Left ventricle myocardium inferior (tissue), 1 donor: ENCODE data around the gene OPCML. TPM values are rescaled to one million over a fixed set of nuclear protein-coding genes. Genes with fewer than 3 reads are reported as not detected.

Experiments used
- DNase-seq: peaks from one replicate; pipeline ENCODE4 v3.0.0-alpha.2; 2020
- H3K27ac ChIP-seq: fragments of 200-600 bp; replicated peaks from 2 replicates; pipeline ENCODE4 v1.8.0; 2021
- H3K27me3 ChIP-seq: fragments of 200-600 bp; 2 replicates; pipeline ENCODE4 v1.8.0; 2021; ENCODE audit warnings: low read depth
- H3K36me3 ChIP-seq: fragments of 200-600 bp; 2 replicates; pipeline ENCODE4 v1.8.0; 2021
- H3K4me1 ChIP-seq: fragments of 200-600 bp; 2 replicates; pipeline ENCODE4 v1.8.0; 2021
- H3K4me3 ChIP-seq: fragments of 200-600 bp; 2 replicates; pipeline ENCODE4 v1.8.0; 2021; ENCODE audit warnings: mild to moderate bottlenecking, moderate library complexity
- H3K9me3 ChIP-seq: fragments of 200-600 bp; replicated peaks from 2 replicates; pipeline ENCODE4 v1.8.0; 2021
- intact Hi-C: fragments of 100-400 bp; cut with micrococcal nuclease; formaldehyde crosslinking; loops from one replicate; pipeline ENCODE4 v1.11.0; 2022
- total RNA-seq: library from RNA; stranded (reverse); fragmentation: NEBNext Ultra II Directional; extraction: Animal tissue kit (Norgen Biotek cat#: 25700); gene quantifications from one replicate; pipeline ENCODE4 v1.2.1, GENCODE V29; 2021
- TF ChIP-seq, protein P1 (sequence below): fragments of 200-600 bp; IDR thresholded peaks from 2 replicates; pipeline ENCODE4 v1.8.0; 2021; ENCODE audit warnings: antibody characterized with exemption, mild to moderate bottlenecking, borderline replicate concordance
- donor health status: DM: no; HTN: yes; CAD: no; lungs with severe emphysema.

OPCML gene
- total RNA-seq, 1 donor from 2014 or later: 0.63 TPM

DNA sequence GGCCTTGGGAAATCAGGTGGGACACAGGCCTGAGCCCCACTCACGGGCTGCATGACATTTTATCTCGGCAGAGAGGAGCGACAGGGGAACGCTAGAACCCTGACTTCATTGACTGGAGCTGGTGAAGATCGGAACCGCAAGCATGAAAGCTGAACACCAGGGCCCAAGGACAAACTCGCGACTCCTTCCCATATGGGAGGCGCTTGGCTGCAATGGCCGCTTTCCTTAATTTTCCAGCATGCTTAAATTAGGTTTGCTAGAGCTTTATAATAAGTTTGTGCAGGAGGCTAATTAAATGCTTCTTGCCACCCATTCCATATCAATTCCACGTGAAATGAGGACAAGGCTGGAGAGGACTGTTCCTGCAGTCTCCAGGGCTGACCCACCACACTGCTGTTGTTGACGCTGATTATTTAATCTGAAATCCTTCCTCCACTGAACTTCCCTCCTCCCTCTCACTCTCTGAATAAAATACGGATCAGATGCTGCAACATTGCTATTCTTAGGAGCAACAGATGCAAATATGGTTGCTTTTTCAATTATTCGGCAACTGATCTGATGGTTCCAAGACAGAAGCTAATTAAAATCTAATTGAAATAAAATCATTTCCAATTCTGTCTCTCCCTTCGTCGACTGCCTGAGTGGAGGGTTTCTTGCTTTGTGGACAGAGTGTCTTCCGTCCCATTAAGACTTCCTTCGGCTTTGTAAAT lies 692.9 kb downstream of the OPCML start:
- TF ChIP-seq, protein P1, sequence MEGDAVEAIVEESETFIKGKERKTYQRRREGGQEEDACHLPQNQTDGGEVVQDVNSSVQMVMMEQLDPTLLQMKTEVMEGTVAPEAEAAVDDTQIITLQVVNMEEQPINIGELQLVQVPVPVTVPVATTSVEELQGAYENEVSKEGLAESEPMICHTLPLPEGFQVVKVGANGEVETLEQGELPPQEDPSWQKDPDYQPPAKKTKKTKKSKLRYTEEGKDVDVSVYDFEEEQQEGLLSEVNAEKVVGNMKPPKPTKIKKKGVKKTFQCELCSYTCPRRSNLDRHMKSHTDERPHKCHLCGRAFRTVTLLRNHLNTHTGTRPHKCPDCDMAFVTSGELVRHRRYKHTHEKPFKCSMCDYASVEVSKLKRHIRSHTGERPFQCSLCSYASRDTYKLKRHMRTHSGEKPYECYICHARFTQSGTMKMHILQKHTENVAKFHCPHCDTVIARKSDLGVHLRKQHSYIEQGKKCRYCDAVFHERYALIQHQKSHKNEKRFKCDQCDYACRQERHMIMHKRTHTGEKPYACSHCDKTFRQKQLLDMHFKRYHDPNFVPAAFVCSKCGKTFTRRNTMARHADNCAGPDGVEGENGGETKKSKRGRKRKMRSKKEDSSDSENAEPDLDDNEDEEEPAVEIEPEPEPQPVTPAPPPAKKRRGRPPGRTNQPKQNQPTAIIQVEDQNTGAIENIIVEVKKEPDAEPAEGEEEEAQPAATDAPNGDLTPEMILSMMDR: no peak
- no peak for DNase-seq
- H3K36me3 ChIP-seq: no peaks in the 10 kb centered on the region
- no peaks in the 10 kb centered on the region for H3K27me3 ChIP-seq
- intact Hi-C loops: no loop called here
- H3K9me3 ChIP-seq: no peaks in the 10 kb centered on the region
- no peaks in the 10 kb centered on the region for H3K4me1 ChIP-seq
- no peak overlapping the region for H3K4me3 ChIP-seq
- H3K27ac ChIP-seq: no peak overlapping the region

DNA sequence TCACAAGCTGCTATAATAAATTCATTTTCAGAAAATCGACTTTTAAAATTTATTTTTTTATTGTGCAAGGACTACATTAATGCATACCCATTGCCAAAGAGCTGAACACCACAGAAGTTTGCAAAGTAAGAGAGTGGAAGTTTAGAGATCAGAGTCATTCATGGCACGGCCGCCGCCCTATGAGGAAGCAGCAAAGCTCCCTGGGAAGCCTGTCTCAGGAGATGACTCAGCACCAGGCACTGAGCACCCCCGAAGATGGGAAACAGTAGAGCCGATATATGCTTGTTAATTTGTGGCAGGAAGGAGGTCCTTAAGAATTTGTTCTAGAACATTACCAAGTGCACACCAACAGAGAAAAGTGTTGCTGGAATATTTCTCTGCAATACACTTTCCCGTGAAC lies 693.7 kb downstream of the OPCML start:
- Histone ChIP-seq H3K4me1 (no peaks in the 10 kb centered on the region), H3K4me3 (no peak overlapping the region), H3K27me3 (no peaks in the 10 kb centered on the region), H3K9me3 (no peaks in the 10 kb centered on the region), H3K27ac (no peak overlapping the region), H3K36me3 (no peaks in the 10 kb centered on the region)
- intact Hi-C loops: no loop called here
- no peak for DNase-seq
- TF ChIP-seq, protein P1: no peak

DNA sequence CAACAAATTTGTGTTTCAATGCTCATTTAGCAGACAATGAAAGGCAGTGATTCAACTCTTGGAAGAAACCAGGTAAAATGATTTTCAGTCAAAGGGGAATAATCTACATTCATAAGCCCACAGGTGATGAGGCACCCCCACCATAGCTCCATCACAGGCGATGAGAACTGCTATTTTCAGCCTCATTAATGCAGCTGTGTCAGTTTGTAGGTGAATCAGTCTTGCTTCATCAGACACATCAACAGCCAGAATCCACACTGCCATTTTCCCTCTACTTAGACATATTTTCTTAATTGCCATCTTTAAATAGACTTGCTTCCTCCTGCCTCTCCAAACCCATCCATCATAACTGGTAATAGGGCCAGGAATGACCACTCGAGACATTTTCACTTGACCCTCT lies 701.0 kb downstream of the OPCML start:
- no peaks in the 10 kb centered on the region for H3K4me1 ChIP-seq
- intact Hi-C loops: no loop called here
- no peak overlapping the region for H3K27ac ChIP-seq
- no peak for DNase-seq
- H3K36me3 ChIP-seq: no peaks in the 10 kb centered on the region
- TF ChIP-seq, protein P1: no peak
- peaks cover 38% of the 10 kb centered on the region for H3K27me3 ChIP-seq
- no peak overlapping the region for H3K4me3 ChIP-seq
- no peaks in the 10 kb centered on the region for H3K9me3 ChIP-seq

DNA sequence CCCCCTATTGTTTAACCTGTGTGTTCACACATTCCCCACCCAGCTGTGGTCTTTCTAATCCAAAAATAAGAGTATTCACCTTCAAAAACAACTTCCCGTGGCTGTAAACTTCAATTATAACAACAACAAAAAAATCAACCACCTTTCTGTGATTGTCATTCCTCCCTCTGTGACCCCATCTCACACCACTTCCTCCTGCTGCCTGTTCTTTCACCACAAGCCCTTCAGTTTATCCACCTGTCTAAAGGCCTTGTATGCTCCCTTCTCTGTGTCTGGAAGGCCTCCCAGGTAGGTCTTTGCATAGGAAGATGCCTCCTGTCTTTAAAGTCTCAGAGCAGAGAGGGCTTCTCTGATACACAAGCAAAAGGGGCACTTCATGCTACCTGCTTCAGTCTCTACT lies 707.7 kb downstream of the OPCML start:
- TF ChIP-seq, protein P1: no peak
- H3K27me3 ChIP-seq: peaks cover 25% of the 10 kb centered on the region
- DNase-seq: no peak
- no peak overlapping the region for H3K4me3 ChIP-seq
- intact Hi-C loops: no loop called here
- no peaks in the 10 kb centered on the region for H3K36me3 ChIP-seq
- no peaks in the 10 kb centered on the region for H3K4me1 ChIP-seq
- no peak overlapping the region for H3K27ac ChIP-seq
- no peaks in the 10 kb centered on the region for H3K9me3 ChIP-seq

DNA sequence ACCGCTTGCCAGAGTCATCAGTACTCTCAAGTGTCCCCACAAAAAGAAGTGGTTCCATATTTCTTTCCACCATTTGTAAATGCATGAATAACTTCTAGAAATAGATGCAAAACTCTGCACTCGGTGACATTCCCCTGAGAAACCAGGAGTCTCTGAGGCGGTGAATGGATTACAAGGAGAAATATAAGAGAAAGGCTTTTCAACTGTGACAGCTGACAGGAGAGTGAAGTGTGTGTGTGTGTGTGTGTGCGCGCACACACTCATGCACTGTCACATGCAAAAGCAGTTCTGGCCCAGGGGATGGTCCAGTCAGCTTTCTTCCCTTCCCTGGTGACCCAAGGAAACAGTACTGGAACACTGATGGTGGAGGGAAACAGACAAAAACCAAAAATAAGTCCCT lies 710.0 kb downstream of the OPCML start:
- no peak for DNase-seq
- no peaks in the 10 kb centered on the region for H3K36me3 ChIP-seq
- H3K4me1 ChIP-seq: no peaks in the 10 kb centered on the region
- H3K27me3 ChIP-seq: peaks cover 10% of the 10 kb centered on the region
- TF ChIP-seq, protein P1: no peak
- intact Hi-C loops: no loop called here
- no peak overlapping the region for H3K4me3 ChIP-seq
- no peaks in the 10 kb centered on the region for H3K9me3 ChIP-seq
- no peak overlapping the region for H3K27ac ChIP-seq
